H1 (cell line): ENCODE results near the gene PNPLA3. TPM values are rescaled to one million over a fixed set of nuclear protein-coding genes. Genes with fewer than 3 reads are reported as not detected.
A peak's percentile ranks its signal among the peaks of the same experiment; 100 is the strongest.

Experiments used
- CTCF ChIA-PET: fragments of 300-600 bp; sonication (Branson Sonifier 250); formaldehyde crosslinking; loops from one replicate; lab custom pipeline; 2021; ENCODE audit not compliant: partially characterized antibody; lab: Charles Lee
- POLR2A ChIA-PET: fragments of 300-600 bp; sonication (Branson Sonifier 250); formaldehyde crosslinking; loops from one replicate; lab custom pipeline; 2021; ENCODE audit warnings: inconsistent platforms; ENCODE audit not compliant: partially characterized antibody; lab: Charles Lee
- DNase-seq, 2 experiments: peaks; one replicate each; pipeline versions ENCODE4 v3.0.0 to v3.0.0-alpha.2; 2010 to 2022; ENCODE audit warnings: low spot score in 2 of 2, low read depth in 1 of 2, mixed read lengths in 1 of 2
- FAIRE-seq: peaks from 2 replicates; lab custom pipeline; 2011; peaks lifted over from hg19 to GRCh38; lab: Jason Lieb, UNC
- H2AFZ ChIP-seq: 2 replicates; pipeline ENCODE4 v1.8.1; 2012; ENCODE audit warnings: low read length, inconsistent platforms
- H2AK5ac ChIP-seq: 2 replicates; pipeline ENCODE4 v1.6.1; 2013; ENCODE audit warnings: low read depth, low read length
- H2BK120ac ChIP-seq: replicated peaks from 2 replicates; pipeline ENCODE3; 2013; ENCODE audit warnings: low read depth, low read length, inconsistent platforms
- H2BK12ac ChIP-seq: 2 replicates; pipeline ENCODE4 v1.6.1; 2013; ENCODE audit warnings: low read depth, low read length
- H2BK15ac ChIP-seq: 2 replicates; pipeline ENCODE4 v1.6.1; 2013; ENCODE audit warnings: low read length
- H2BK20ac ChIP-seq: 2 replicates; pipeline ENCODE4 v1.6.1; 2013; ENCODE audit warnings: low read length
- H2BK5ac ChIP-seq: 2 replicates; pipeline ENCODE4 v1.6.1; 2013; ENCODE audit warnings: low read depth, low read length
- H3K14ac ChIP-seq: 2 replicates; pipeline ENCODE4 v1.6.1; 2013; ENCODE audit warnings: inconsistent platforms; ENCODE audit not compliant: insufficient read length
- H3K18ac ChIP-seq: 2 replicates; pipeline ENCODE4 v1.6.1; 2013; ENCODE audit warnings: low read length; ENCODE audit errors: extremely low read depth
- H3K23ac ChIP-seq: 2 replicates; pipeline ENCODE4 v1.6.1; 2013; ENCODE audit warnings: inconsistent platforms; ENCODE audit not compliant: insufficient read length
- H3K23me2 ChIP-seq: 2 replicates; pipeline ENCODE4 v1.6.1; 2013; ENCODE audit warnings: low read depth, low read length
- H3K27ac ChIP-seq: 2 replicates; pipeline ENCODE4 v1.6.1; 2011; ENCODE audit warnings: low read depth, low read length, inconsistent platforms
- H3K27me3 ChIP-seq, 4 experiments: replicated peaks in 1 of 4; 1 replicate in 1 of 4; 2 replicates in 3 of 4; pipeline versions ENCODE4 v1.6.1 to v1.8.1; 2011 to 2013; ENCODE audit warnings: low read length in 3 of 4, mild to moderate bottlenecking in 3 of 4, inconsistent platforms in 2 of 4, mixed read lengths in 2 of 4, moderate library complexity in 1 of 4; ENCODE audit not compliant: control insufficient read depth in 3 of 4, insufficient read depth in 3 of 4; ENCODE audit errors: extremely low read depth in 1 of 4
- H3K36me3 ChIP-seq, 4 experiments: 2 replicates each; pipeline versions ENCODE4 v1.6.1 to v1.8.1; 2011 to 2013; ENCODE audit warnings: mild to moderate bottlenecking in 4 of 4, low read length in 3 of 4, moderate library complexity in 2 of 4, control low read depth in 1 of 4, inconsistent platforms in 1 of 4; ENCODE audit not compliant: insufficient read depth in 4 of 4, control insufficient read depth in 2 of 4
- H3K4ac ChIP-seq: replicated peaks from 2 replicates; pipeline ENCODE3; 2013; ENCODE audit warnings: low read length, low read depth, mixed read lengths, inconsistent platforms; ENCODE audit not compliant: insufficient read length
- H3K4me1 ChIP-seq, 4 experiments: replicated peaks in 1 of 4; 1 replicate in 1 of 4; 2 replicates in 3 of 4; pipeline versions ENCODE4 v1.6.1 to v1.8.1; 2011 to 2013; ENCODE audit warnings: low read length in 3 of 4, inconsistent platforms in 2 of 4, mixed read lengths in 1 of 4; ENCODE audit not compliant: insufficient read depth in 4 of 4, control insufficient read depth in 3 of 4
- H3K4me2 ChIP-seq, 2 experiments: 2 replicates each; pipeline versions ENCODE4 v1.6.1 to v1.8.1; 2011 to 2013; ENCODE audit warnings: low read depth in 2 of 2, low read length in 2 of 2, control low read depth in 1 of 2, inconsistent platforms in 1 of 2, mild to moderate bottlenecking in 1 of 2; ENCODE audit not compliant: insufficient read depth in 1 of 2
- H3K4me3 ChIP-seq, 4 experiments: fragments of 200-600, 300-600 bp in 1 of 4; sonication (generic), shearing (Covaris generic), sonication (Bioruptor Twin) in 1 of 4; 2 replicates each; pipeline versions ENCODE4 v1.5.1 to v1.8.1; 2011 to 2016; ENCODE audit warnings: low read length in 4 of 4, low read depth in 3 of 4, control low read depth in 2 of 4, inconsistent platforms in 2 of 4, mild to moderate bottlenecking in 2 of 4, mixed read lengths in 1 of 4, moderate library complexity in 1 of 4; ENCODE audit not compliant: insufficient read depth in 2 of 4; ENCODE audit errors: extremely low read depth in 1 of 4
- H3K56ac ChIP-seq: replicated peaks from 2 replicates; pipeline ENCODE3; 2013; ENCODE audit warnings: low read depth, mild to moderate bottlenecking, mixed read lengths, low read length, inconsistent platforms; ENCODE audit not compliant: insufficient read length
- H3K79me1 ChIP-seq: 2 replicates; pipeline ENCODE4 v1.6.1; 2013; ENCODE audit warnings: low read depth, low read length, control low read depth
- H3K79me2 ChIP-seq, 2 experiments: 2 replicates each; pipeline versions ENCODE4 v1.6.1 to v1.8.1; 2012 to 2013; ENCODE audit warnings: low read length in 2 of 2, mild to moderate bottlenecking in 2 of 2, inconsistent platforms in 1 of 2; ENCODE audit not compliant: insufficient read depth in 2 of 2, control insufficient read depth in 1 of 2
- H3K9ac ChIP-seq, 4 experiments: replicated peaks in 1 of 4; 1 replicate in 1 of 4; 2 replicates in 3 of 4; pipeline versions ENCODE4 v1.6.1 to v1.8.1; 2011 to 2013; ENCODE audit warnings: low read depth in 3 of 4, low read length in 3 of 4, control low read depth in 2 of 4, mild to moderate bottlenecking in 2 of 4, moderate library complexity in 2 of 4, inconsistent platforms in 1 of 4; ENCODE audit errors: extremely low read depth in 1 of 4
- H3K9me3 ChIP-seq, 2 experiments: 2 replicates each; pipeline versions ENCODE4 v1.6.1 to v1.8.1; 2012 to 2013; ENCODE audit warnings: mild to moderate bottlenecking in 2 of 2, moderate library complexity in 2 of 2, control low read depth in 1 of 2, inconsistent platforms in 1 of 2, low read depth in 1 of 2, low read length in 1 of 2, mixed read lengths in 1 of 2; ENCODE audit not compliant: insufficient read depth in 2 of 2
- H4K20me1 ChIP-seq, 2 experiments: replicated peaks in 1 of 2; 2 replicates each; pipeline versions ENCODE3 to v1.8.1; 2011 to 2013; ENCODE audit warnings: inconsistent platforms in 2 of 2, low read length in 2 of 2, mild to moderate bottlenecking in 1 of 2; ENCODE audit not compliant: insufficient read depth in 2 of 2, control insufficient read depth in 1 of 2
- H4K5ac ChIP-seq: 2 replicates; pipeline ENCODE4 v1.6.1; 2013; ENCODE audit warnings: low read length, low read depth, mixed read lengths, inconsistent platforms; ENCODE audit not compliant: insufficient read length
- H4K8ac ChIP-seq: 2 replicates; pipeline ENCODE4 v1.8.0; 2013; ENCODE audit warnings: mild to moderate bottlenecking, moderate library complexity, low read length, inconsistent platforms; ENCODE audit not compliant: insufficient read depth; ENCODE audit errors: extremely low read depth
- H4K91ac ChIP-seq: replicated peaks from 2 replicates; pipeline ENCODE3; 2013; ENCODE audit warnings: low read length, mixed read lengths, inconsistent platforms; ENCODE audit not compliant: insufficient read length
- CHD1 ChIP-seq: IDR thresholded peaks from 2 replicates; pipeline ENCODE4 v1.6.1; 2012; ENCODE audit warnings: low read depth, low read length, improper control_type of control experiment
- CTBP2 ChIP-seq: IDR thresholded peaks from 2 replicates; pipeline ENCODE4 v1.7.0; 2011; ENCODE audit warnings: borderline replicate concordance, mild to moderate bottlenecking, moderate library complexity, mixed read lengths, low read length; ENCODE audit not compliant: insufficient read depth, insufficient read length
- EP300 ChIP-seq, 2 experiments: IDR thresholded peaks; 1 replicate in 1 of 2; 2 replicates in 1 of 2; pipeline ENCODE4 v1.6.1; 2011 to 2012; ENCODE audit warnings: low read depth in 2 of 2, low read length in 2 of 2, mild to moderate bottlenecking in 2 of 2, borderline replicate concordance in 1 of 2, inconsistent platforms in 1 of 2, moderate library complexity in 1 of 2
- FOSL1 ChIP-seq: IDR thresholded peaks from 2 replicates; pipeline ENCODE4 v1.6.1; 2011; ENCODE audit warnings: mild to moderate bottlenecking, low read depth, low read length, moderate library complexity; ENCODE audit not compliant: insufficient read depth
- HDAC2 ChIP-seq, 2 experiments: fragments of 300-600 bp in 1 of 2; sonication (generic) in 1 of 2; IDR thresholded peaks; 2 replicates each; pipeline ENCODE4 v1.6.1; 2011 to 2012; ENCODE audit warnings: low read depth in 2 of 2, low read length in 2 of 2, mild to moderate bottlenecking in 2 of 2, moderate library complexity in 2 of 2, borderline replicate concordance in 1 of 2, inconsistent platforms in 1 of 2
- KDM4A ChIP-seq: IDR thresholded peaks from one replicate; pipeline ENCODE4 v1.7.1; 2012; ENCODE audit warnings: low read depth, mild to moderate bottlenecking, moderate library complexity, low read length, inconsistent platforms; ENCODE audit not compliant: severe bottlenecking
- KDM5A ChIP-seq: fragments of 200-600 bp; IDR thresholded peaks from 2 replicates; pipeline ENCODE4 v1.7.1; 2012; ENCODE audit warnings: mild to moderate bottlenecking, low read length, inconsistent platforms, mixed read lengths
- MAX ChIP-seq: IDR thresholded peaks from 2 replicates; pipeline ENCODE4 v1.6.1; 2012; ENCODE audit warnings: inconsistent platforms
- POLR2A ChIP-seq, 2 experiments: IDR thresholded peaks; 1 replicate in 1 of 2; 2 replicates in 1 of 2; pipeline ENCODE4 v1.6.1; 2011; ENCODE audit warnings: low read depth in 2 of 2, low read length in 2 of 2, mild to moderate bottlenecking in 2 of 2; ENCODE audit errors: control extremely low read depth in 1 of 2
- POLR2AphosphoS5 ChIP-seq: IDR thresholded peaks from 2 replicates; pipeline ENCODE4 v1.6.1; 2011; ENCODE audit warnings: low read depth, low read length
- USF2 ChIP-seq: IDR thresholded peaks from 2 replicates; pipeline ENCODE4 v1.6.1; 2011; ENCODE audit warnings: low read length, improper control_type of control experiment
- WGBS, 2 experiments: shearing (Covaris generic) in 1 of 2; methylation state at CpG; one replicate each; pipeline versions ENCODE4 v1.1.6 to v1.1.7; 2013 to 2015; ENCODE audit warnings: low lambda C conversion rate in 2 of 2, mixed read lengths in 2 of 2, inconsistent platforms in 1 of 2, low coverage in 1 of 2, missing lambda C conversion rate in 1 of 2; ENCODE audit not compliant: insufficient replicate concordance in 2 of 2, insufficient coverage in 1 of 2, insufficient read length in 1 of 2; ENCODE audit errors: extremely low coverage in 1 of 2, missing lambda C conversion rate in 1 of 2; 5-methylcytosine and 5-hydroxymethylcytosine counted together
- polyA plus RNA-seq, 7 experiments: library from polyadenylated mRNA; depleted of rRNA in 3 of 7; stranded (reverse) in 5 of 7; unstranded in 2 of 7; fragments of >200 nt in 5 of 7; fragments of 200-250 nt in 2 of 7; gene quantifications; 1 replicate in 5 of 7; 2 replicates in 1 of 7; 4 replicates in 1 of 7; pipeline versions ENCODE4 v1.2.1 to v1.2.3, GENCODE V29; 2011 to 2013; ENCODE audit warnings: missing spikeins in 2 of 7, mixed read lengths in 2 of 7
- total RNA-seq: library from RNA; stranded (reverse); fragmentation: NEBNext Ultra II Directional; extraction: Animal tissue kit (Norgen Biotek cat#: 25700); gene quantifications from 2 replicates; pipeline ENCODE4 v1.2.1, GENCODE V29; 2021

Gene PNPLA3
- total and polyA plus RNA-seq, 2 of the 8 experiments (the other 6 are each of a cell fraction or from before 2014, with no cell fraction given): 17.5 to 23.4 TPM

- Histone ChIP-seq H3K4me3 (peak overlapping the region in 3 of 4 experiments; percentile 81 to 94 (median 93); a peak in 3 of 8 replicates), H4K8ac (no peak overlapping the region), H3K79me2 (peaks cover 3 to 45% of the 10 kb centered on the region in 2 experiments; a peak in 3 of 4 replicates)
- TF ChIP-seq FOSL1 (no peak), CTBP2 (no peak), CHD1 (no peak), MAX (no peak), KDM4A (no peak), EP300 (IDR thresholded peaks at IDR 0.05; ENCODE audit: borderline replicate concordance in 1 of 2, low read depth in 2 of 2, low read length in 2 of 2) (no peak), USF2 (no peak), KDM5A (no peak), HDAC2 (IDR thresholded peaks at IDR 0.05; ENCODE audit: borderline replicate concordance in 1 of 2, low read depth in 2 of 2, low read length in 2 of 2) (no peak), POLR2AphosphoS5 (no peak), POLR2A (IDR thresholded peaks at IDR 0.05; ENCODE audit: control extremely low read depth in 1 of 2, low read depth in 2 of 2, low read length in 2 of 2) (no peak)
These were observed 33.3 kb downstream of the PNPLA3 start for GRCh38 chr22:43956805-43957463.

More at GRCh38 chr22:43956805-43957463, 33.3 kb downstream of the PNPLA3 start:
- H3K27me3 ChIP-seq: no peaks in the 10 kb centered on the region
- H2BK15ac ChIP-seq: no peak overlapping the region
- H3K23me2 ChIP-seq: peaks cover 14% of the 10 kb centered on the region; the same call in 1 of the 2 replicates
- no peak overlapping the region for H3K23ac ChIP-seq
- H3K36me3 ChIP-seq: no peaks in the 10 kb centered on the region
- FAIRE-seq (no peak), DNase-seq (no peak)
- H3K27ac ChIP-seq: no peak overlapping the region
- H3K18ac ChIP-seq: no peak overlapping the region
- peak overlapping the region; percentile 95 to 97 for H3K4me2 ChIP-seq
- no peak overlapping the region for H2BK20ac ChIP-seq
- H2BK5ac ChIP-seq: no peak overlapping the region
- peaks cover 0 to 12% (median 3%) of the 10 kb centered on the region in 4 experiments; a peak in 4 of 7 replicates for H3K4me1 ChIP-seq
- no peaks in the 10 kb centered on the region for H4K20me1 ChIP-seq
- no peak overlapping the region for H3K14ac ChIP-seq
- ChIA-PET POLR2A (no interaction called here), CTCF (interaction anchor here (0.6 kb wide), 1 partner anchor 72 kb away, joined by 3 read pairs; no protein-coding TSS in a partner anchor)
- H3K56ac ChIP-seq: no peak overlapping the region
- H3K4ac ChIP-seq: no peak overlapping the region
- H2BK12ac ChIP-seq: no peak overlapping the region
- no peak overlapping the region for H2BK120ac ChIP-seq
- no peak overlapping the region; a peak in 1 of 7 replicates for H3K9ac ChIP-seq
- H4K91ac ChIP-seq: no peak overlapping the region
- H2AK5ac ChIP-seq: no peak overlapping the region
- WGBS, 2 experiments: 83% methylated on average over 9 of the region's 9 CpGs; no CpG with 5 or more reads in 1 of the 2 experiments
- peaks cover 3% of the 10 kb centered on the region; the same call in 1 of the 2 replicates for H3K79me1 ChIP-seq
- H2AFZ ChIP-seq: no peak overlapping the region
- H4K5ac ChIP-seq: no peak overlapping the region
- no peaks in the 10 kb centered on the region for H3K9me3 ChIP-seq
